Retina (tissue), 1 donor: ENCODE measurements around the gene PPP1R36.
"Not testable (repeated sequence)": the region's sequence is repeated elsewhere in the genome, so short reads cannot be mapped to it uniquely, and the experiment has no call there.

Experiments
- DNase-seq: peaks from one replicate; pipeline ENCODE4 v3.0.0-alpha.2; 2016

The PPP1R36 gene

DNA sequence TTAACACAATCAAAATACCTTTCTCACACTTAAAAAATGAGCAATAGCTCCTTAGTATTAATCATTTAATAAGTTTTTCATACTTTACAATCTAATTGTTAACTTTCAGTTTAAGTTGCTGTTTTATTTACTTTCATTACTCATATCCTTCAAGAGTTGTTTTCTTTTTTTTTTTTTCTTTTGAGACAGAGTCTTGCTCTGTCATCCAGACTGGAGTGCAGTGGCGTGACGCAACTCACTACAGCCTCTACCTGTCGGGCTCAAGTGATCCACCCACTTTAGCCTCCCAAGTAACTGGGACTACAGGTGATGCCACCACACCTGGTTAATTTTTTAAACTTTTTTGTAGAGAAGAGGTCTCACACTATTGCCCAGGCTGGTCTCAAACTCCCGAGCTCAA is 29.1 kb upstream of the PPP1R36 start:
- no peak for DNase-seq

DNA sequence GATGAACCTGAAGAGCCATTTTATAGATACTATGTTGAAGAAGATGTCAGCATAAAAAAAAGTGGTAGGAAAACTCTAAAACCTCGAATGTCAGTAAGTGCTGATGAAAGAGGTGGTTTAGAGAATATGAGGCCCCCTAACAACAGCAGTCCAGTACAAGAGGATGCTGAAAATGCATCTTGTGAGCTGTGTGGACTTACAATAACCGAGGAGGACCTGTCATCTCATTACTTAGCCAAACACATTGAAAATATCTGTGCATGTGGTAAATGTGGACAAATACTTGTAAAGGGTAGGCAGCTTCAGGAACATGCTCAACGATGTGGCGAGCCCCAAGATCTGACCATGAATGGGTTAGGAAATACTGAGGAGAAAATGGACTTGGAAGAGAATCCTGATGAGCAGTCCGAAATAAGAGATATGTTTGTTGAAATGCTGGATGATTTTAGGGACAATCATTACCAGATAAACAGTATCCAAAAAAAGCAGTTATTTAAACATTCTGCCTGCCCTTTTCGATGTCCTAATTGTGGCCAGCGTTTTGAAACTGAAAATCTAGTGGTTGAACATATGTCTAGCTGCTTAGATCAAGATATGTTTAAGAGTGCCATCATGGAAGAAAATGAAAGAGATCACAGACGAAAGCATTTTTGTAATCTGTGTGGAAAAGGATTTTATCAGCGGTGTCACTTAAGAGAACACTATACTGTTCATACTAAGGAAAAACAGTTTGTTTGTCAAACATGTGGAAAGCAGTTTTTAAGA is 27.0 kb upstream of the PPP1R36 start:
- no peak for DNase-seq

DNA sequence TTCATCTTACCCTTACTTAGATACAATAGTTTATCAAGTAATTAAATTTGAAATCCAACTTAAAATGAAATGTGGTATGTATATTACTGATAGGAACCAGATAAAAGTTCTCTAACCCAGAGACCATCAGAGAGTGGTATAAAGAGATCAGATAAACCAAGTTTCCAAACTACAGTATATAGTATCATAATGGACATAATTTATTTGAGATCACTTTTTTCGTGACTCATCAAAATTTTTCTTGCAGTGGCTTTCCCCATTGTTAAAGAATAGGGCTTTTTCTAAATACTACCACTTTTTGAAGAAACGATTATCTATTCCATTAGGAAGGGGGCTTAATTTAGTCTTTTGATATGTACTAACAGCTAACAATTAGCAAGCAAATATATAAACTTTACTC is 24.4 kb upstream of the PPP1R36 start:
- DNase-seq: no peak

DNA sequence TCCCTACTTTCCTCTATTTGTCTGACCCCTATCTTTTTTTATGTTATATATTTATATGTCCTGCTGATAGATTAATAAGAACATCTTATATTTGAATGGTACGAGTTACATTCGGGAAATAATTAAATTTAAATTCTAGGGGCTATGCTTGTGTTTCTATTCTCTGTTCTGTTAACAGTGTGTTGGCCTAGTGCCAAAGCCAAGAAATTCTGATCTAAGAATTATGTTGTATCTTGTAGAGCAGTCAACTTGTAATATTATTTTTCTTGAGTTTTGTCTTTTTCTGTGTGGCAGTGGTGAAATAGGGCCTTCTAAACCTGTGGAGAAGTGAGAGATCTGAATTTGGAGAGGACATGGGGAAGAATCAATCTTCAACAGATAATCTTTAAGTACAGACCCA is 18.2 kb upstream of the PPP1R36 start:
- DNase-seq: no peak

DNA sequence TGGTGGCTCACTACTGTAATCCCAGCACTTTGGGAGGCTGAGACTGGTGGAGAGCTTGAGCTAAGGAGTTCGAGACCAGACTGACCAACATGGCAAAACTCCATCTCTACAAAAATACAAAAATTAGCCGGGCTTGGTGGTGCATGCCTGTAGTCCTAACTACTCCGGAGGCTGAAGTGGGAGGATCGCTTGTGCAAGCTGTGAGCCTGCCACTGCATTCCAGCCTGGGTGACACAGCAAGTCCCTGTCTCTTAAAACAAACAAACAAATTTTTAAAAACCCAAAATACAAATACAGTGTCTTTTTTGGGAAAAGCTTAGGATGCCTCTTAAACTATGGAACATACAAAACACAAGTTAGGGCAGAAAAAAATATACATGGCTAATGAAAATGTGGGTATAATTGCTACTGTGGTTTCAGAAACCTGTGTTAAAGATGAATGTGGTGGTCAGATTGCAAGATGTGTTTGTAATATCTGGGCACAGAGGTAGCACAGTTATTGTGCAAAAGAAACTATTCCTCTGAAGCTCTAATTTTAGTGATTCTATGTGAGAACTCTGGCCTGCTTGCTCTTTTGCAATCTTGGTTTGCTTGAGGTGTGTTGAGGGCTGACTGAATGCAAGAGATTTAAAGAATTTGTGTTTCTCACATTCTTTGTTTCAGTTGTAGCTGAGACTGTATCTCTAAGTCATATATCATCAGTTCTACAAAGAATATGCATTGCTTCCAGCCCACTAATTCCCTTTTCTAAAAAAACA is 13.1 kb upstream of the PPP1R36 start:
- DNase-seq: no peak

DNA sequence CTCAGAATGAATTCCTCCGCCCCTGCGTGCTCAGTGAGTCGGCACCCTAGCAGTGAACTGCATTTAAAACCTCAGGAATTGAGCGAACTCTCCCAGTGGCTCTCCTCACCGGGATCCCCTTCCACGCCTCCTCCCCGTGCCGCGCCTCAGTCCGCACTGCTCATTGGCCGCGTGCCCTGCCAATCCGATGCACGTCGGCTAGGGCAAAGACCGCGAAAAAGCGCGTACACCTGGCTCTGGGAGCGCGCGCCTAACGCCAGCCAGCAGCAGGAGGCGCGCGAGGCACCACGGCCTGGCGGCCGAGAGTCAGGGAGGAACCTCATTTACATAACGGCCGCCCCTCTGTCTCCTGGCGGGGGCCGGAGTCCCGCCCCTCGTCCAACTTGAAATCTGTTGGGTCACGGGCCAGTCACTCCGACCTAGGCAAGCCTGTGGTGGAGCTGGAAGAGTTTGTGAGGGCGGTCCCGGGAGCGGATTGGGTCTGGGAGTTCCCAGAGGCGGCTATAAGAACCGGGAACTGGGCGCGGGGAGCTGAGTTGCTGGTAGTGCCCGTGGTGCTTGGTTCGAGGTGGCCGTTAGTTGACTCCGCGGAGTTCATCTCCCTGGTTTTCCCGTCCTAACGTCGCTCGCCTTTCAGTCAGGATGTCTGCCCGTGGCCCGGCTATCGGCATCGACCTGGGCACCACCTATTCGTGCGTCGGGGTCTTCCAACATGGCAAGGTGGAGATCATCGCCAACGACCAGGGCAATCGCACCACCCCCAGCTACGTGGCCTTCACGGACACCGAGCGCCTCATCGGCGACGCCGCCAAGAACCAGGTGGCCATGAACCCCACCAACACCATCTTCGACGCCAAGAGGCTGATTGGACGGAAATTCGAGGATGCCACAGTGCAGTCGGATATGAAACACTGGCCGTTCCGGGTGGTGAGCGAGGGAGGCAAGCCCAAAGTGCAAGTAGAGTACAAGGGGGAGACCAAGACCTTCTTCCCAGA is 9.3 kb upstream of the PPP1R36 start, which contains the start of gene HSPA2:
Gene HSPA2 (plus strand): TSS at position 534 of the 995 bp plus-strand sequence. CDS start 109 bp downstream, at position 643.
- peak; percentile 98 for DNase-seq

DNA sequence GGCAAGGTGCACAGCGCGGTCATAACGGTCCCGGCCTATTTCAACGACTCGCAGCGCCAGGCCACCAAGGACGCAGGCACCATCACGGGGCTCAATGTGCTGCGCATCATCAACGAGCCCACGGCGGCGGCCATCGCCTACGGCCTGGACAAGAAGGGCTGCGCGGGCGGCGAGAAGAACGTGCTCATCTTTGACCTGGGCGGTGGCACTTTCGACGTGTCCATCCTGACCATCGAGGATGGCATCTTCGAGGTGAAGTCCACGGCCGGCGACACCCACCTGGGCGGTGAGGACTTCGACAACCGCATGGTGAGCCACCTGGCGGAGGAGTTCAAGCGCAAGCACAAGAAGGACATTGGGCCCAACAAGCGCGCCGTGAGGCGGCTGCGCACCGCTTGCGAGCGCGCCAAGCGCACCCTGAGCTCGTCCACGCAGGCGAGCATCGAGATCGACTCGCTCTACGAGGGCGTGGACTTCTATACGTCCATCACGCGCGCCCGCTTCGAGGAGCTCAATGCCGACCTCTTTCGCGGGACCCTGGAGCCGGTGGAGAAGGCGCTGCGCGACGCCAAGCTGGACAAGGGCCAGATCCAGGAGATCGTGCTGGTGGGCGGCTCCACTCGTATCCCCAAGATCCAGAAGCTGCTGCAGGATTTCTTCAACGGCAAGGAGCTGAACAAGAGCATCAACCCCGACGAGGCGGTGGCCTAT is 8.3 kb upstream of the PPP1R36 start:
- DNase-seq: no peak

DNA sequence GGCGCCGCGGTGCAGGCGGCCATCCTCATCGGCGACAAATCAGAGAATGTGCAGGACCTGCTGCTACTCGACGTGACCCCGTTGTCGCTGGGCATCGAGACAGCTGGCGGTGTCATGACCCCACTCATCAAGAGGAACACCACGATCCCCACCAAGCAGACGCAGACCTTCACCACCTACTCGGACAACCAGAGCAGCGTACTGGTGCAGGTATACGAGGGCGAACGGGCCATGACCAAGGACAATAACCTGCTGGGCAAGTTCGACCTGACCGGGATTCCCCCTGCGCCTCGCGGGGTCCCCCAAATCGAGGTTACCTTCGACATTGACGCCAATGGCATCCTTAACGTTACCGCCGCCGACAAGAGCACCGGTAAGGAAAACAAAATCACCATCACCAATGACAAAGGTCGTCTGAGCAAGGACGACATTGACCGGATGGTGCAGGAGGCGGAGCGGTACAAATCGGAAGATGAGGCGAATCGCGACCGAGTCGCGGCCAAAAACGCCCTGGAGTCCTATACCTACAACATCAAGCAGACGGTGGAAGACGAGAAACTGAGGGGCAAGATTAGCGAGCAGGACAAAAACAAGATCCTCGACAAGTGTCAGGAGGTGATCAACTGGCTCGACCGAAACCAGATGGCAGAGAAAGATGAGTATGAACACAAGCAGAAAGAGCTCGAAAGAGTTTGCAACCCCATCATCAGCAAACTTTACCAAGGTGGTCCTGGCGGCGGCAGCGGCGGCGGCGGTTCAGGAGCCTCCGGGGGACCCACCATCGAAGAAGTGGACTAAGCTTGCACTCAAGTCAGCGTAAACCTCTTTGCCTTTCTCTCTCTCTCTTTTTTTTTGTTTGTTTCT is 7.6 kb upstream of the PPP1R36 start:
- DNase-seq: peak; percentile 72

DNA sequence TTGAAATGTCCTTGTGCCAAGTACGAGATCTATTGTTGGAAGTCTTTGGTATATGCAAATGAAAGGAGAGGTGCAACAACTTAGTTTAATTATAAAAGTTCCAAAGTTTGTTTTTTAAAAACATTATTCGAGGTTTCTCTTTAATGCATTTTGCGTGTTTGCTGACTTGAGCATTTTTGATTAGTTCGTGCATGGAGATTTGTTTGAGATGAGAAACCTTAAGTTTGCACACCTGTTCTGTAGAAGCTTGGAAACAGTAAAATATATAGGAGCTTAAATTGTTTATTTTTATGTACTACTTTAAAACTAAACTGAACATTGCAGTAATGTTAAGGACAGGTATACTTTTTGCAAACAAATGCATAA is 6.9 kb upstream of the PPP1R36 start:
- no peak for DNase-seq

DNA sequence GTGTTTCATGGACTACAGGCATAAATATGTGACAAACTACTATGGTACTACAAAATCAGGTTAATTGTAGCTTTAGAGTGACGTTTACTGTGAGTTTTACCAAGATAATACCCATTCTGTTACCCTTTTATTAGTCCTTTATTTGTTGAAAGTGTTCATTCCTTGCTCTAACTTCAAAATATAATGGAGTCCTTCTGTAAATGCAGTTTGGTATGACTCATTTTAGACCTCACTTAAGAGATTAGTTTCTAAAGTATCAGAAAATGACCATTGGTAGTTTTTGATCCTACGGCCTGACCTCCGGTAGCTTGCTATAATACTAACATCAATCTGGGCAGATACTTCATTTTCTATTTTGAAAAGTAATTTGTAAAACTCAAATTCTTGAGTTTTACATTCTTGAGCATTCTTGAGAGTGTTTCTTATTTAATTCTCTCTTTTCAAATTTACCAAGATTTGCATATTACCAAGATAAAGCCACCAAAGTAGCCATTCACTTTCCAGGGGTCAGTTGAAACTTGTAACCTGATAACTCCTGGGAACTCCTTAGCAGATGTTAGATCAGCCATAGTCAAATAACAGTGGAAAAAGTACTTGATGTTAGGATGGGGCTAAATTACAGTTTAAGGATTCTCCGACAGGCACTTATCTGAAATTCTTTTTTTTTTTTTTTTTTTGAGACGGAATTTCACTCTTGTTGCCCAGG is 5.0 kb upstream of the PPP1R36 start:
- no peak for DNase-seq

DNA sequence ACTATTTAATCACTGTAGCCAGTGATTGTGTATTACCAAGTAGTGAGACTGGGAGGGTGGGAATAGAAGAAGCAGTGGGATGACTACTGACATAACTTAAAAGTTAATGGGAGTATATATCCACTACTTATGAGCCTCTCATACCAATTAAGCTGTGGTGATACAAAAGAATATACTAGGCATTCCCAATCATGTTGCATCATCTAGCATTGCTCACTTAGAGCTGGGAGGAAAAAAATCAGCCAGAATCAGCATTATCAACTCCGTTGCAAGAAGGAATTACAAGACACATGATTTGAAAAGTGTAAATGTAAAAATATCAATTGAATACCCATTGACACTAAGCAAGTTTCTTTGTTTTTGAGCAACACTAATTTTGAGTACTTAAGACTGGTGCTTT is 745 bp upstream of the PPP1R36 start:
- DNase-seq: no peak

DNA sequence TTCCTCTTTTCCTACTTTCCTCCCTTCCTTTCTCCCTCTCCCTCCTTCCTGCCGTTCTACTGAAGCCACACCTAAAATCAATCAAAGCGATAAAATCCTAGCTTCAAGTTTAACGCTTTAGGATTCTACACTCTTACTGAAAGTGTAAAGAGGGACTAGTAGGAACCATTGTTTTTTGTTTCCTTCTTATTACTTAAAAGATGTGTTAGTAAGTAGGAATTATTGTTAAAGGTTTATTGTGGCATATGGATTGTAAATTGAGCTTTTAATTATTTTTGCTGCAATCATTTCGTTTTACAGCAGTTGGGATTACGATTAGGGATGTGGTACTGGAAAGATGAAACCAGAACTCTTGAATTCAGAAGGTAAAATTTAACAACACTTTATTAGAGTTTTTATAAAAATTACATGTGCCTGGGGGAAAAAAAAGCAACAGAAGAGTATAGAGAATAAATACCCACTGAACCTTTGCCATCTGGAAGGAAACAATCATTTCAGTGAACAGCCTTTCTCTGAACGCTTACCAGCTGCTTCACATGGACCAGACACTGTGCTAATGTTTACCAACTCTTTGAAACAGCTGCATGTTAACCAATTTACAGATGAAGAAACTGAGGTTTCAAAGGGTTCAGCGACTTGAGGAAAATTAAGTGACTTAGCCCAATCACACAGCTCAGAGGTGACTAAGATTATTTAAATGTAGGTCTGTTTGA is 1.0 kb downstream of the PPP1R36 start:
- peak; percentile 39 for DNase-seq

DNA sequence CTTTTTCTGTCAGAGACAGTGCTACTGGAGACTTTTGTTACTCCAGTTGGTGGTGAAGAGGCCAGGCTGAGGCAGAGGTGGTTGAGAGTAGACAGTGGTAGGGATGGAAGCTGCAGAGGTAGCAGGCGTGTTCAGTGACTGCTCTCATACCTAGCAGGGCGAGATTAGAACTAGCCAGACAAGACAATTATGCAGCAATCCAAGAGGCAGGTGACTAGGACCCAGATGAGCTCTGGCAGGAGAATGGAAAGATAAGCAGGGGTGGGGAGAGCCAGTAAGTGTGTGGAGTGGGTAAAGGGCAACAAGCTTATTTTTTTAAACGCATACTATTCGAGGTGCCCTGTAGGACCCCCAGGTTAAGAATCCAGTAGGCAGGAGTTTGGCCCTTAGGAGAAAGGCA is 4.8 kb downstream of the PPP1R36 start:
- DNase-seq: no peak

DNA sequence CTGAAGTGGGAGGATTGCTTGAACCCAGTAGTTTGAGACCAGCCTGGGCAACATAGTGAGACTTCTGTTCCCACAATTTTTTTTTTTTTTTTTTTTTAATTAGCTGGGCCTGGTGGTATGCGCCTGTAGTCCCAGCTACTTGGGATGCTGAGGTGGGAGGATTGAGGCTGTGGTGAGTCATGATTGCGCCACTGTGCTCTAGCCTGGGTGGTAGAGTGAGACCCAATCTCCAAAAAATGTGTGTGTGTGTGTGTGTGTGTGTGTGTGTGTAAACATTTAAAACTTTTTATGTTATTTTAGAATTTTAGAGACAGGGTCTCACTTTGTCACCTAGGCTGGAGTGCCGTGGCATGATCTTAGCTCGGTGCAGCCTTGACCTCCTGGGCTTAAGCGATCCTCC is 6.8 kb downstream of the PPP1R36 start:
- DNase-seq: no peak

DNA sequence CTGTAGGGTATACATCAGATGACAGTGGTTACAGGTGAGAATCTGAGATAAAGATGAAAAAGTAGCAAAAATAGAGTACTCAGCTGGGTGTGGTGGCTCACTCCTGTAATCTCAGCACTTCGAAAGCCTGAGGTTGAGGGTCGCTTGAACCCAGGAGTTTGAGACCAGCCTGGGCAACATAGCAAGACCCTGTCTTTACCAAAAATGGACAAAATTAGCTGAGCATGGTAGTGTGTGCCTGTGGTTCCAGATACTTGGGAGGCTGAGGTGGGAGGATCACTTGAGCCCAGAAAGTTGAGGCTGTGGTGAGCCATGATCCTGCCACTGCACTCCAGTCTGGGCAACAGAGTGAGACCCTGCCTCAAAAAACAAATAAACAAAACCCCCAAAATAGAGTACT is 8.5 kb downstream of the PPP1R36 start:
- not testable (repeated sequence) for DNase-seq

DNA sequence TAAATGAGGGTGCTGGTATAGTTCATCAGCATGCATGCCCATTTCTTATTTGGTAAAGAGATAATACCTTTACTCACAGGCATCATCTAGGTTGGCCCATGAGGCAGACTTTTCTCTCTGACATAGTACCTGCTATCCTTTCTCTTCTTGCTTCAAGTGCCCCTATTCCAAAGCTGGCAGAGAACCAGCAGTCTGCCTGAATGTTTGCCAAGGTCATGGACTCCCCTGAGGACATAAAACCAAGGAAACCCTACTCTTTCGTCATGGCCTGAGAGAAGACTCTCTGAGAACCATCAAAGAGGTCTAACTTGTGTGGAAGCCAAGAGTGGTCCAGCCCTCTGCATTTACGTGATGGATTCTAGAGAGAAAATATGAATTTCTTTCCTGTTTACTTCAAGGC is 11.9 kb downstream of the PPP1R36 start:
- DNase-seq: no peak

DNA sequence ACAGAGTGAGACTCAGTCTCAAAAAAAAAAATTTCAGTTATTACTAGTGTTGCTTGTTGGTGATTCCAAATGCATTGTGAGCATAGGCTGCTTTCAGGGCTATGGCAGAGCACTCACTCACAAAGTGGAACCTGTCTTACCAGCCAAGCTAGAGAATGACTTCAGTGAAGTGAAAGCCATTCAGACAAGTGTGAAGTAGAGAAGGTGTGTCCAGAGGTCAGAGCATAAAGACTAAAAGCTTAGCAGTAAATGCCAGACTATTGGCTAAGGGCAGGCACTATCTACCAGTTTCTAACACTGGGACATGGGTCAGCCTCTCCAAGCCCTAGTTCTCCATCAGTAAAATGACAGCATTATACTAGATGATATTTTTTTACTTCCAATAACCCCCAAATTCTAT is 12.7 kb downstream of the PPP1R36 start:
- DNase-seq: no peak

DNA sequence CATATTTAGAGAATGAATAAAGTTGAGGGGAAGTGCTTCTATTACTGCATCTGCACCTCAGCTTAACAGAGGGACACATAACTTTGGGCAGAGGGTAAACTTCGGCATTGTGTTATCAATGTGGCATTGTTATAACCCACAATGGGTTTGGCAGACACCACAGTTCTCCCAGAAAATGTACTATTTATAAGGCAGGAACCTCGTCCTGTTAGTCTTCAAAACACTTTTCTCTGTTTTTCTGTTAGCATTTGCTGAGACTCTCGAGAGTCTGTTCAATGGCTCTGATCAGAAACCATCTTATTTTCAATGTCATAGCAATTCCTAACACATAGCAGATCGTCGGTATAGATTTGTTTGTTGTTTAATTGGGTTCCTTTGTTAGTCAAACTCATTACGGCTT is 13.9 kb downstream of the PPP1R36 start:
- DNase-seq: no peak

DNA sequence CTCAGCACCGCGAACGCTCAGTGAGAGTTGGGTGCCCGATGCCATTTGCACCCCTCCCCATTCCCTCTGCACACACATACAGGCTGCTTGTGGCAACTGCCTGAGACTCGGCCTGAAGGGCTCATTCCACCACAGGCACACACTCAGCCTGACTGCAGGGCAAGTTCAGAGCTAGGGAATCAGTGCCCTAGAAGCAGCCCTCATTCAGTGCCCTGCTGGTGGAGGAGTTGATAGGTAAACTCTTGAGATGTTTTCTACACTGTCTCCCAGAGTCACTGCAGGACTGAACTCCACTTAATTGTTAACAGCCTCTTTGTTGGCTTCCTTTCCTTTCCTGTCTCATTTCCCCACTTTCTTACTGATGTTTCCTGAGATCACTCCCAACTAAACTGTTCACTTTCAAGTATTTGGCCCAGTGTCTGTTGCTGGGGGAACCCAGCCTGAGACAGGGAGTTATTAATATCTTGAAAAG is 16.9 kb downstream of the PPP1R36 start:
- no peak for DNase-seq

DNA sequence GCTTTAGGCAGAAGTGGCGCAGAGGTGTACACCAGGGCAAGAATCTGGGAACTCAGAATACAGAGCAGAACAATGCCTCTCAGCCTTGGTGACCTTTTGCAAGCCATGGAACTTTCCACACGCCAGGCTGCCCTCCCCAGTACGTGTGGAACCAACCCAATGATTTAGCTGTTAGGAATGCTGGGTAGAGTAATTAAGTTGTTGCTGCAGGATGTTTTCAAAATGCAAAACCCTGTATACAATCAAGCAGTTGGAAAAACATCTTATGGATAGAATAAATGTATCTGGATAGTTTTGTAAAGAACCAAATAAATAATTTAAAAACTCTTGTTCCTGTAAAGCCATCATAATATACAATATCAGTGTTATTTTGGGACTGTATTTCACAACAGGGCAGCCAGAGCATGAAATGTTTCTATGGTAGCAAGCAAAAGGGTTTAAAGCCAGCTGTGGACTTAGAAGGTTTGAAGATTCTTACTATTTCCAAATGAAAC is 19.4 kb downstream of the PPP1R36 start:
- no peak for DNase-seq
